CD4-positive, alpha-beta memory T cell (primary cell): Measurements from ENCODE around the gene CD34. TPM values are rescaled to one million over a fixed set of nuclear protein-coding genes. Genes with fewer than 3 reads are reported as not detected.
"Not testable (repeated sequence)": the region's sequence is repeated elsewhere in the genome, so short reads cannot be mapped to it uniquely, and the experiment has no call there.

Source experiments
- CTCF ChIA-PET: fragments of 350-600 bp; sonication (Branson Sonifier 250); formaldehyde crosslinking; loops from one replicate; lab custom pipeline; 2021; ENCODE audit warnings: inconsistent platforms; ENCODE audit not compliant: partially characterized antibody; lab: Charles Lee
- POLR2A ChIA-PET: fragments of 350-600 bp; sonication (Branson Sonifier 250); formaldehyde crosslinking; loops from one replicate; lab custom pipeline; 2021; ENCODE audit not compliant: partially characterized antibody; lab: Charles Lee
- DNase-seq, 5 donors: peaks; one replicate each; pipeline versions ENCODE4 v3.0.0 to v3.0.0-alpha.2; 2020 to 2022; ENCODE audit warnings: mixed read lengths in 1 of 5
- H3K27ac ChIP-seq: one replicate; pipeline ENCODE4 v1.7.0; 2013; ENCODE audit warnings: low read depth, low read length
- H3K27me3 ChIP-seq: 2 replicates; pipeline ENCODE4 v1.7.0; 2013; ENCODE audit warnings: mild to moderate bottlenecking, low read length, moderate library complexity; ENCODE audit not compliant: insufficient read depth
- H3K36me3 ChIP-seq: 2 replicates; pipeline ENCODE4 v1.7.0; 2013; ENCODE audit warnings: mild to moderate bottlenecking, low read length, moderate library complexity; ENCODE audit not compliant: insufficient read depth
- H3K4me1 ChIP-seq: 2 replicates; pipeline ENCODE4 v1.7.0; 2013; ENCODE audit warnings: mild to moderate bottlenecking, low read length, moderate library complexity; ENCODE audit not compliant: insufficient read depth
- H3K4me3 ChIP-seq, 2 donors: one replicate each; pipeline ENCODE4 v1.7.0; 2013; ENCODE audit warnings: low read length in 2 of 2, mild to moderate bottlenecking in 1 of 2
- H3K9me3 ChIP-seq, 2 donors: one replicate each; pipeline ENCODE4 v1.7.0; 2013; ENCODE audit warnings: low read length in 2 of 2, control low read depth in 1 of 2; ENCODE audit not compliant: control insufficient read depth in 1 of 2
- H3K27ac Mint-ChIP-seq, 7 donors: one replicate each; pipeline ENCODE4 v1.8.0; 2020 to 2021; ENCODE audit warnings: mixed read lengths in 7 of 7, mild to moderate bottlenecking in 6 of 7, inconsistent platforms in 3 of 7, moderate library complexity in 3 of 7
- H3K27me3 Mint-ChIP-seq, 2 donors: one replicate each; pipeline ENCODE4 v1.8.0; 2020 to 2021; ENCODE audit warnings: mixed read lengths in 2 of 2
- H3K36me3 Mint-ChIP-seq, 2 donors: one replicate each; pipeline ENCODE4 v1.8.0; 2020 to 2021; ENCODE audit warnings: mixed read lengths in 2 of 2, inconsistent platforms in 1 of 2, mild to moderate bottlenecking in 1 of 2
- H3K4me1 Mint-ChIP-seq, 4 donors: one replicate each; pipeline ENCODE4 v1.8.0; 2020 to 2021; ENCODE audit warnings: mixed read lengths in 4 of 4, mild to moderate bottlenecking in 1 of 4
- H3K4me3 Mint-ChIP-seq, 8 donors: one replicate each; pipeline ENCODE4 v1.8.0; 2020 to 2021; ENCODE audit warnings: mixed read lengths in 8 of 8, mild to moderate bottlenecking in 7 of 8, moderate library complexity in 6 of 8, inconsistent platforms in 3 of 8
- H3K9me3 Mint-ChIP-seq, 8 donors: one replicate each; pipeline ENCODE4 v1.8.0; 2020 to 2021; ENCODE audit warnings: mixed read lengths in 8 of 8, mild to moderate bottlenecking in 5 of 8, inconsistent platforms in 3 of 8, moderate library complexity in 1 of 8
- intact Hi-C: fragments of 100-400 bp; cut with micrococcal nuclease; formaldehyde crosslinking; loops from one replicate; pipeline ENCODE4 v1.15.1; 2023
- polyA plus RNA-seq, 2 donors: library from polyadenylated mRNA; unstranded; fragments of 300-500 nt; fragmentation: Illumina TruSeq; gene quantifications; one replicate each; pipeline ENCODE4 v1.2.3, GENCODE V29; 2021
- total RNA-seq, 2 experiments: library from RNA; stranded (reverse); gene quantifications; one replicate each; pipeline ENCODE4 v1.2.3, GENCODE V29; 2021

CD34 gene
- total and polyA plus RNA-seq, 4 experiments from 2014 or later = 0.03 TPM; not detected in 3

DNA sequence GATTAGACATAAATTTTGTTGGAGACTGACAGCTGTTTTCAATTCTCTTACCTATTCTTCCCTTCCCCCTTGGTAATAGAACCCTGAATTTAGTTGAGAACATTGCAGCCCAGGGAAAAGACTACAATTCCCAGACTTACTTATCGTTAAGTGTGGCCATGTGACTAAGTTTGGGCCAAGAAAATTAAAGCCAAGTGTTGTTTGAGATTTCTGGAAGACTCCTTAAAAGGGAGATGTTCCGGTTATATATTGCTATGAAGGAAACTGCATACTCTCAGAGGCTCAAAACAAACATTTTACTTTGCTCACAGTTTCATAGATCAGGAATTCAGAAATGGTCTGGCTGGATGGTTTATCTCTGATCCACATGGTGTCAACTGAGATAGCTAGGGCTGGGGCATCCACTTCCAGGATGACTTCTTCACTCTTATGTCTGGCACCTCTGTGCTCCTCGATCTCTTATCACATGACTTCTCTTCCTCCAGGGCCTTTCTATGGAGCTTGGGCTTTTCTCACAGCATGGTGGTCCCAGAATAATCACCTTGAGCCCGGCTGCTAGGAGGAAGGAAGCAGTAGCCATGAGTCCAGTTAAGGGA is 22.4 kb upstream of the CD34 start:
- no peaks in the 10 kb centered on the region for H3K36me3 ChIP-seq
- DNase-seq = no peak
- intact Hi-C loops = no loop called here
- CTCF ChIA-PET = no interaction called here
- peaks cover 0 to 3% of the 10 kb centered on the region in 2 donors for H3K36me3 Mint-ChIP-seq
- H3K27me3 Mint-ChIP-seq = peaks cover 12 to 14% of the 10 kb centered on the region in 2 donors
- no peak overlapping the region for H3K4me3 Mint-ChIP-seq
- no peak overlapping the region for H3K4me3 ChIP-seq
- H3K27me3 ChIP-seq = no peaks in the 10 kb centered on the region
- no peaks in the 10 kb centered on the region for H3K9me3 ChIP-seq
- H3K27ac ChIP-seq = no peak overlapping the region
- POLR2A ChIA-PET = no interaction called here
- H3K4me1 ChIP-seq = no peaks in the 10 kb centered on the region
- no peaks in the 10 kb centered on the region for H3K4me1 Mint-ChIP-seq
- no peak overlapping the region for H3K27ac Mint-ChIP-seq
- H3K9me3 Mint-ChIP-seq = peaks cover 0 to 9% (median 4%) of the 10 kb centered on the region in 8 donors

- Mint-ChIP-seq H3K4me3 (no peak overlapping the region), H3K27me3 (peaks cover 10 to 20% of the 10 kb centered on the region in 2 donors), H3K27ac (no peak overlapping the region), H3K9me3 (peaks cover 0 to 2% (median 0%) of the 10 kb centered on the region in 8 donors), H3K36me3 (no peaks in the 10 kb centered on the region), H3K4me1 (no peaks in the 10 kb centered on the region)
- ChIA-PET CTCF (interaction anchor here (2.6 kb wide), 1 partner anchor 41 kb away, joined by 6 read pairs; no protein-coding TSS in a partner anchor), POLR2A (no interaction called here)
- no peaks in the 10 kb centered on the region for H3K27me3 ChIP-seq
- no peak overlapping the region for H3K27ac ChIP-seq
- intact Hi-C loops = no loop called here
- no peaks in the 10 kb centered on the region for H3K9me3 ChIP-seq
- H3K4me3 ChIP-seq = no peak overlapping the region
- no peak for DNase-seq
- H3K36me3 ChIP-seq = no peaks in the 10 kb centered on the region
- H3K4me1 ChIP-seq = no peaks in the 10 kb centered on the region
Observed at GRCh38 chr1:207926984-207927383, 16.1 kb upstream of the CD34 start.

GRCh38 chr1:207925969-207926368 is 15.0 kb upstream of the CD34 start:
- H3K4me1 Mint-ChIP-seq, H3K4me3 ChIP-seq, DNase-seq, H3K27ac ChIP-seq, H3K27ac Mint-ChIP-seq, H3K36me3 ChIP-seq, H3K4me3 Mint-ChIP-seq, H3K9me3 Mint-ChIP-seq, intact Hi-C loops, H3K4me1 ChIP-seq, H3K27me3 ChIP-seq, POLR2A ChIA-PET, H3K9me3 ChIP-seq, H3K36me3 Mint-ChIP-seq: not testable (repeated sequence)
- CTCF ChIA-PET = interaction anchor here (2.6 kb wide), 1 partner anchor 39 kb away, joined by 6 read pairs; no protein-coding TSS in a partner anchor
- peaks cover 13 to 23% of the 10 kb centered on the region in 2 donors for H3K27me3 Mint-ChIP-seq

GRCh38 chr1:207925210-207925609 is 14.3 kb upstream of the CD34 start:
- no peak for DNase-seq
- H3K9me3 Mint-ChIP-seq = peaks cover 0 to 2% (median 0%) of the 10 kb centered on the region in 8 donors
- ChIA-PET POLR2A (no interaction called here), CTCF (no interaction called here)
- no peaks in the 10 kb centered on the region for H3K27me3 ChIP-seq
- intact Hi-C loops = no loop called here
- H3K4me1 Mint-ChIP-seq = no peaks in the 10 kb centered on the region
- H3K36me3 Mint-ChIP-seq = no peaks in the 10 kb centered on the region
- H3K27ac Mint-ChIP-seq = no peak overlapping the region
- H3K4me3 Mint-ChIP-seq = no peak overlapping the region
- H3K27ac ChIP-seq = no peak overlapping the region
- H3K4me3 ChIP-seq = no peak overlapping the region
- no peaks in the 10 kb centered on the region for H3K9me3 ChIP-seq
- peaks cover 13 to 23% of the 10 kb centered on the region in 2 donors for H3K27me3 Mint-ChIP-seq
- H3K4me1 ChIP-seq = no peaks in the 10 kb centered on the region
- no peaks in the 10 kb centered on the region for H3K36me3 ChIP-seq

GRCh38 chr1:207923561-207923960 is 12.6 kb upstream of the CD34 start:
- no peak overlapping the region for H3K4me3 Mint-ChIP-seq
- Histone ChIP-seq H3K4me1 (no peaks in the 10 kb centered on the region), H3K36me3 (no peaks in the 10 kb centered on the region), H3K4me3 (no peak overlapping the region), H3K27ac (no peak overlapping the region), H3K9me3 (no peaks in the 10 kb centered on the region), H3K27me3 (no peaks in the 10 kb centered on the region)
- DNase-seq = no peak
- no peaks in the 10 kb centered on the region for H3K9me3 Mint-ChIP-seq
- ChIA-PET POLR2A (no interaction called here), CTCF (no interaction called here)
- no peaks in the 10 kb centered on the region for H3K36me3 Mint-ChIP-seq
- H3K27me3 Mint-ChIP-seq = peaks cover 12 to 20% of the 10 kb centered on the region in 2 donors
- H3K27ac Mint-ChIP-seq = no peak overlapping the region
- intact Hi-C loops = no loop called here
- H3K4me1 Mint-ChIP-seq = no peaks in the 10 kb centered on the region

DNA sequence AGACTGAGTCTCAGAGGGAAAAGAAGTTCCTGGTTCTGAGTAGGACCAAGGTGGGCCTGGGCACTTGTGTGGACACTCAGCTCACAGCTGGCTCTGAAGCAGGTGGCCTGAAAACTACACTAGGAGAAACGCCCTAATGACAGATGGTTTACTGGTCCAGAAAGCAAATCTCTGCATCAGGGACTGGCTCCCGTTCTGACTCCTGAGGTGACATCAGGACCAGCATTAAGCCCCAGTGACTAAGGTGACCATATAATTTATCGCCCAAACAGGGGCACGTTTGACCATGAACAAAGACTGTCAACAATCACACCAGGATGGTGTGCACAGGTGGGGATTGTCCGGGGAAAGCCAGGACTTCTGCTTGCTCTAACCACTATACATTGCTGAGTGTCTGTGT is 12.2 kb upstream of the CD34 start:
- Mint-ChIP-seq H3K4me1 (no peaks in the 10 kb centered on the region), H3K9me3 (no peaks in the 10 kb centered on the region), H3K27me3 (peaks cover 14 to 20% of the 10 kb centered on the region in 2 donors), H3K36me3 (no peaks in the 10 kb centered on the region), H3K4me3 (no peak overlapping the region), H3K27ac (no peak overlapping the region)
- Histone ChIP-seq H3K4me1 (no peaks in the 10 kb centered on the region), H3K27me3 (no peaks in the 10 kb centered on the region), H3K4me3 (no peak overlapping the region), H3K9me3 (no peaks in the 10 kb centered on the region), H3K27ac (no peak overlapping the region), H3K36me3 (no peaks in the 10 kb centered on the region)
- DNase-seq = no peak
- POLR2A ChIA-PET = no interaction called here
- CTCF ChIA-PET = no interaction called here
- intact Hi-C loops = no loop called here

GRCh38 chr1:207922554-207922953 is 11.6 kb upstream of the CD34 start:
- no peak overlapping the region for H3K27ac ChIP-seq
- DNase-seq = no peak
- intact Hi-C loops = no loop called here
- no peaks in the 10 kb centered on the region for H3K9me3 ChIP-seq
- Mint-ChIP-seq H3K27me3 (peaks cover 16 to 24% of the 10 kb centered on the region in 2 donors), H3K9me3 (no peaks in the 10 kb centered on the region), H3K4me3 (no peak overlapping the region), H3K27ac (no peak overlapping the region), H3K36me3 (no peaks in the 10 kb centered on the region), H3K4me1 (no peaks in the 10 kb centered on the region)
- H3K27me3 ChIP-seq = no peaks in the 10 kb centered on the region
- H3K4me1 ChIP-seq = no peaks in the 10 kb centered on the region
- ChIA-PET CTCF (no interaction called here), POLR2A (no interaction called here)
- no peak overlapping the region for H3K4me3 ChIP-seq
- H3K36me3 ChIP-seq = no peaks in the 10 kb centered on the region
